MM.1S (cell line): ENCODE measurements around the gene INTS4.

Experiments
- EZH2phosphoT487 ChIP-seq: fragments of 300-600 bp; sonication (generic); IDR thresholded peaks from 2 replicates; pipeline ENCODE4 v1.6.1; 2018; ENCODE audit warnings: antibody characterized with exemption, low read length
- TF ChIP-seq, protein P1 (sequence below): fragments of 300-600 bp; sonication (generic); IDR thresholded peaks from 2 replicates; pipeline ENCODE4 v1.5.1; 2016; ENCODE audit warnings: antibody characterized with exemption, low read length, mixed read lengths

DNA sequence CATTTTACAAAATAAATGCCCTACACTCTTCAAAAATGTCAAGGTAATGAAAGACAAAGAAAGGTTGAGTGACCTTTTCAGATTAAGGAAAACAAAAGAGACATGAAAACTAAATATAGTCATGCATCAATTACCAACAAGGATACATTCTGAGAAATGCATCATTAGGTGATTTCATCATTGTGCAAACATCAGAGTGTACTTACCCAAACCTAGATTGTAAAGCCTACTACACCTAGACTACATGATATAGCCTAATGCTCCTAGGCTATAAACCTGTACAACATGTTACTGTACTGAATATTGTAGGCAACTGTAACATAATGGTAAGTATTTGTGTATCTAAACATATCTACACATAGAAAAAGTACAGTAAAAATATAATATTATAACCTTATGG lies 26.7 kb downstream of the INTS4 start:
- TF ChIP-seq, protein P1, sequence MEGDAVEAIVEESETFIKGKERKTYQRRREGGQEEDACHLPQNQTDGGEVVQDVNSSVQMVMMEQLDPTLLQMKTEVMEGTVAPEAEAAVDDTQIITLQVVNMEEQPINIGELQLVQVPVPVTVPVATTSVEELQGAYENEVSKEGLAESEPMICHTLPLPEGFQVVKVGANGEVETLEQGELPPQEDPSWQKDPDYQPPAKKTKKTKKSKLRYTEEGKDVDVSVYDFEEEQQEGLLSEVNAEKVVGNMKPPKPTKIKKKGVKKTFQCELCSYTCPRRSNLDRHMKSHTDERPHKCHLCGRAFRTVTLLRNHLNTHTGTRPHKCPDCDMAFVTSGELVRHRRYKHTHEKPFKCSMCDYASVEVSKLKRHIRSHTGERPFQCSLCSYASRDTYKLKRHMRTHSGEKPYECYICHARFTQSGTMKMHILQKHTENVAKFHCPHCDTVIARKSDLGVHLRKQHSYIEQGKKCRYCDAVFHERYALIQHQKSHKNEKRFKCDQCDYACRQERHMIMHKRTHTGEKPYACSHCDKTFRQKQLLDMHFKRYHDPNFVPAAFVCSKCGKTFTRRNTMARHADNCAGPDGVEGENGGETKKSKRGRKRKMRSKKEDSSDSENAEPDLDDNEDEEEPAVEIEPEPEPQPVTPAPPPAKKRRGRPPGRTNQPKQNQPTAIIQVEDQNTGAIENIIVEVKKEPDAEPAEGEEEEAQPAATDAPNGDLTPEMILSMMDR: no peak
- TF ChIP-seq EZH2phosphoT487: no peak
